ENCODE measurements around the gene XRCC1.

GRCh38 chr19:43552198-43552450 lies 23.2 kb downstream of the XRCC1 start:
- TF ChIP-seq CTCF (IDR thresholded peaks at IDR 0.05; ENCODE audit: poor library complexity, severe bottlenecking) (no peak), POLR2AphosphoS5 (IDR thresholded peaks at IDR 0.05) (no peak)

Data from neural cell (in vitro differentiated cells).